GM12875 (cell line): ENCODE data around the gene SLC44A4.

Experiments used
- H3K4me3 ChIP-seq: one replicate; pipeline ENCODE4 v1.5.1; 2011; ENCODE audit warnings: low read depth, low read length, control low read depth
- TF ChIP-seq, protein P1 (sequence below): IDR thresholded peaks from 2 replicates; pipeline ENCODE4 v1.5.1; 2011; ENCODE audit warnings: low read depth, mild to moderate bottlenecking, control low read depth, inconsistent platforms, low read length, moderate library complexity, borderline replicate concordance; ENCODE audit not compliant: insufficient read depth

Gene SLC44A4

DNA sequence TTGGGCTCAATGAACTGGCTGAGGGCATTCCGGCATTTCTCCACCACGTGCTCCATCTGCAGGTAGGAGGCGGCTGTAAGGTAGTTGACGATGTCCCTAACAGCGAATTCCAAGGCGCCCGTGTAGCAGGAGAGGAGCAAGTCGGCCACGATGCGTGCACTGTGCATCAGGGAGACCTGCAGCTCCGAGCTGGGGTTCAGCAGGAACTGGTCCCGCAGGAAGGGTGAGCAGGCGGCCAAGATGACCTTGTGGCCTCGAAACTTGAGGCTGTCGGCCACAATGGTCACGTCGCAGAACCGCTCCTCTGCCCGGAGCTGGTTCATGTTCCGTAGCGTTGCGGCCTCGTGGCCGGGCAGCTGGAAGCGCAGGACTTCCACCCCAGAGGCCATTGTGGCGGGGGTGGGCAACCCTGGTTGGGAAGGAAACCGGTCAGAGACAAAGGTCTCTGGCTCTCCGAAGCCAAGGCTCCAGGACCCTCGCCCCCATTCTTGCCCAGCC, 22.2 kb upstream of the SLC44A4 start:
- H3K4me3 ChIP-seq = peak overlapping the region; percentile 58
- TF ChIP-seq, protein P1, sequence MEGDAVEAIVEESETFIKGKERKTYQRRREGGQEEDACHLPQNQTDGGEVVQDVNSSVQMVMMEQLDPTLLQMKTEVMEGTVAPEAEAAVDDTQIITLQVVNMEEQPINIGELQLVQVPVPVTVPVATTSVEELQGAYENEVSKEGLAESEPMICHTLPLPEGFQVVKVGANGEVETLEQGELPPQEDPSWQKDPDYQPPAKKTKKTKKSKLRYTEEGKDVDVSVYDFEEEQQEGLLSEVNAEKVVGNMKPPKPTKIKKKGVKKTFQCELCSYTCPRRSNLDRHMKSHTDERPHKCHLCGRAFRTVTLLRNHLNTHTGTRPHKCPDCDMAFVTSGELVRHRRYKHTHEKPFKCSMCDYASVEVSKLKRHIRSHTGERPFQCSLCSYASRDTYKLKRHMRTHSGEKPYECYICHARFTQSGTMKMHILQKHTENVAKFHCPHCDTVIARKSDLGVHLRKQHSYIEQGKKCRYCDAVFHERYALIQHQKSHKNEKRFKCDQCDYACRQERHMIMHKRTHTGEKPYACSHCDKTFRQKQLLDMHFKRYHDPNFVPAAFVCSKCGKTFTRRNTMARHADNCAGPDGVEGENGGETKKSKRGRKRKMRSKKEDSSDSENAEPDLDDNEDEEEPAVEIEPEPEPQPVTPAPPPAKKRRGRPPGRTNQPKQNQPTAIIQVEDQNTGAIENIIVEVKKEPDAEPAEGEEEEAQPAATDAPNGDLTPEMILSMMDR = no peak

DNA sequence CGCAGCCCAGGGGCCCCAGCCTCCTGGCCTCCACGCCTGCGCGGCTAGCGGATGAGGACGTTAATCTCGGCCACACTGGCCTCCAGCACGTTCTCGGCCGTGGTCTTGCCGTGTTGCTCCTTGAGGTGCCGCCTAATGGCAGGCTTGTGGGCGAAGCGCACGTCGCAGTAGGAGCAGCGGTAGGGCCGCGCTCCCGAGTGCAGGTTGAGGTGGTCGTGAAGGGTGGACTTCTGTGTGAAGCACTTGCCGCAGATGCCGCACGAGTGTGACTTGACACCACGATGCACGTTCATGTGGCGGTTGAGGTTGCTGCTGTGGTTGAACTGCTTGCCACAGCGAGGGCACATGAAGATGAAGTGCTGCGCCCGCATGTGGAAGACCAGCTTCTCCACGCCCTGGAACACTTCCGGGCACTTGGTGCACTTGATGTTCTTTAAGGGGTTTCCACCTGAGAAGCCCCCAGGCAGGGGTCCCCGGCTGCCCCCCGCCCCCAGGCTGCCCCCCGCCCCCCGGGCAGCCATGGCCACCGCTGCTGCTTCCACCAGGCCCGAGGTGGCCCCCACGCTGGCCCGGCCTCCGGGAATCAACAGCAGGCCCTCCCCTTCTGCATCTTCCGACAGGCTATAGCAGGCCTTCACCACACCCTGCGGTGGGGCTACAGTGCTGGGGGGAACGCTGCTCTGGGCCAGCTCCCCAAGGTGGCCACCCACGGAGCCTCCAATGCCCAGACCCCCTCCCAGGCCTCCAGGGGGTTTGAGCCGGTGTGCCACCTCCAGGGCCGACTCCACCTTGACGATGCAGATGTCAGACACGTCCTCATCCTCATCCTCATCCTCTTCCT, 21.3 kb upstream of the SLC44A4 start:
- H3K4me3 ChIP-seq = no peak overlapping the region
- TF ChIP-seq, protein P1 = no peak

DNA sequence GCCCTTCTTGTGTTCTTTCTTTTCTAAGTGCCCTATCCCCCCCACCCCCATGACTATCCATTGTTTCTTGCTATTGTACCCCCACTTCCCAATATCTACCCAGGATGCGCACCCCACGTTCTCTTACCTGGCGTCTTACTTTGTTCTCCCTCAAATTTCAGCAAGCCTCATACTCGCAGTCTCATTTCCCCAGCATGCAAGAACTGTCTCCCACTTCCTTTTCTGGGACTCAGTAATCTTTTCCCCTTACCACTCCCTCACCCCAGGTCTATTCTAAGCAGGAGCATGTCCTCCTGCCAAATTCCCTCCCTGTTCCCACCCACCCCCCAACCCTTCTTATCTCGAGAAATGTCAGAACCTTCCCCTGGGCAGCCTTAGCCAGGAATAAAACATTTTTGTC, 20.4 kb upstream of the SLC44A4 start:
- TF ChIP-seq, protein P1 = no peak
- no peak overlapping the region for H3K4me3 ChIP-seq

DNA sequence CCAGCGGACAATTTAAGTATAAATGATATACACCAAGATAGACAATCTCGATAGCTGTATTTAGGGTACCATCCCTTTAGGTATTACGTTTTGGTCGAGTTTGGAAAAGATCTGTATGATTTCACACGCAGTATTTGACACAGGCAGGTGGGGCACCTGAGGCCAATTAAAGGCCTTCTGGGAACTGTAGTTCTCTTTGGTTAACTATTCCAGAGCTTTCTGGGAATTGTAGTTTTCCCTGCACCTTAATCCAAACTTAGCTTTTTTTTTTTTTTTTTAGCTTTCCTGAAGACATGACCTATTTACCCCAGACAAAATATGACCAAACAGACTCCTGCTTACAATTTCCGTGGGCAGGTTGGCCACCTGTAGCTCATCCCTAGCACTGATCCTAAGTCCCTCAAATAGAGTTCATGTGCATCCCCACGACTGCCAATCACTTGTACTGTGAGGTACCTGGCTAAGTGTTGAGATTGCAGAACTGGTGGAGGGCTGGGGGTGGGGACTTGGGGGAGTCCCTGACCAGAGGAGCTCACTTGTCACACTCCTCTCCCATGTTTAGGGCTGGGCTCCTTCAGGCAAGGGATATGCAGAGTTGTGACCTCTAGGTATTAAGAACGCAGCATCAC, 19.7 kb upstream of the SLC44A4 start:
- H3K4me3 ChIP-seq = peak overlapping the region; percentile 70
- TF ChIP-seq, protein P1 = no peak

DNA sequence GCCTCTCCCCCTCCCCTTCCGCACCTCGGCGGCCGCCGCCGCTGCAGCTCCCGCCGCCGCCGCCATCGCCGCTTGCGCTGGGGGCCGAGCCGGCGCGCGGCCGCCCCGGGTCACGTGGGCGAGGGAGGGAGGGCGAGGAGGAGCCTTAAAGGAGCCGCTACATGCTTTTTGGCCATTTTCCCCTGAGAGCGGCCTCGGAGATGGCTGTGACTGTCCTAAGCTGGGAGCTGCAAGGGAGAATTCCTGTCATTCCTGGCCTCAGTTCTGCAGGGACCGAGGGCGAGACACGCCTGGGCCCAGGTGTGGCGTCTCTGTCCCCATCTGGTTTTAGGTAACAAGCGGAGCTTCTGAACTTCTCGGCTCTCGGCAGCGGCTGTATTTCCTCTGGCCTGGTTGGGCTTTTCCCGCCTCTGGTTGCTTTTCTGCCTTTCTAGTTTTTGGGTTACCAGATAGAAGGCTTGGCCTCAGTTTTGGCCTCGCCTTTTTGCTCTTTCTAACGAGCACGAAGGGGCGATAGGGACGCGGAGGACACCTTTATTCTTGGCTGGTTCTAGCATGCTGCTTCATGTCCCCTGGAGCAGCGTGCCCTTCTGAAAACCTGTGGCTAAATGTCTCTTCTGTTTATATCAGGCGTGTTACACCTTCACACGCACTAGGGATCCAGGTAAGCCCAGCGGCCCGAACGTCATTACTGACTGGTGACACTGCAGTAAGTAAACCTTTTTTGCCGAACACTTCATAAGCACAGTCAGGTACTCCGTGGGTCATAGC, 19.0 kb upstream of the SLC44A4 start, which contains the start of gene EHMT2:
TSS of gene EHMT2 (minus strand) at position 87 of the 771 bp plus-strand sequence. CDS start at position 66, 21 bp downstream.
- TF ChIP-seq, protein P1 = no peak
- H3K4me3 ChIP-seq = peak within 1 kb of the TSS; percentile 70

DNA sequence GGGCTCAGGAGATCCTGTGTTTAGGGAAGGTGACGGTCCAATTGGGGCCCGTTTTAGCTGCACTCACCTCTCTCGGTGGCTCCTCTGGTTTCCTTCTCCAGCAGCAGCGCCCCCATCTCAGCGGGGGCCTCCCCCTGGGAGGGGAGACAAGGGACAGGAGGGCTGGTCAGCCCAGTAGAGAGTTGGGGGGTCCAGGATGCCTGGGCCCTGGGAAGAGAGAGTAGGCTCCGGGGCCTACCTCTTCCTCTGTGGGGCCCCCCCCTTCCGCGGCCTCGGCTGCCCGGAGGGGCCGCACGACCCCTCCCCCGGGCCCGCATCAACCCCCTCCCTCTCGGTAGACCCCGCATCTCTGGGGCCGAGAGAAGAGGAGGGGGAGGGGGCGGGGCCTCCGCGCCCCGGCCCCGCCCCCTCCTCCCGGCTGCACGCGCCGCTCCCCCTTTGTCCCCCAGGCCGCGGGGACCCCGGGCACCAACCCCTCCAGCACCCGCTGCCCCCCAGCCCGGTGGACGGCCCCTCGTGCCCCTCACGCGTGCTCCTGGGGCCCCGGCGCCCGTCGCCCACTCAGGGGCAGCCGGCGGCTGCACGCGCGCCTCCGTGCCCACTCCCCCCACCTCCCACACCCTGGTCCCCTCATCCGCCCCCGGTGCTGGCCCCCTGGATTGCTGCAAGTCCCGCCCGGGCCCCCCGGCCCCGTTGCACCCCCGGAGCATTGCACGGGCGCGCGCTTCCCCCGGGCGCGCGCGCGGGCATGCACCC, 18.2 kb upstream of the SLC44A4 start:
- TF ChIP-seq, protein P1 = no peak

More for the DNA sequence above, 18.2 kb upstream of the SLC44A4 start:
- H3K4me3 ChIP-seq = peak overlapping the region; percentile 70
